ENCODE results near the gene SLC25A26.

SLC25A26 gene

DNA sequence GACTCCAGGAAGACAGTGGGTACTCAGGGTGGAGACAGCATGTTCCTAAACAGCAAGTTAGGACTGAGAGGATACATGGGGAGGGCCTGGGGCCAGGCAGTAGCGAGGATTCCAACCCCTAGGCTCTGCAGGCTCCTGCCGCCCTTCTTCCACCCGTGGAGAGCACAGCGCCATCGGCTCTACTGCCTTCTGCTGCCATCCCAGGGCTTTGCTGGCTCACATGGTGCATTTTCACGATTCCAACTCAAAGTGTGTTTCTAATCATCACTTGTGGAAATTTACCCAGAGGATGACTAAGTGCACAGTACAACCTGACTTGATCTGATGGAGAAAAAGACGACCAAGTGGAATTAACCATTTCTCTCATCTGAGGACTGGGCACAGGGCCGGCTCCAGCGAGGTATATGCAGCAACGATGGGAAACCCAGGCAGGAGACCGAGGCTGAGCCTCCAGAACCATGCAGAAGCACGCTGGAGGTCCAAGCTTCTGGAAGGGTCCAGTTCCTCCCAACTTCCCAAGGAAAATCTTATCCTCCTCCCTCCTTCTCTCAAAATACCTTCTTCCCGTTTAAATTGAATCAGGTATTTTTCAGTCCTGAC, 175.5 kb downstream of the SLC25A26 start:
- no peak for DNase-seq (ENCODE audit: low spot score)

DNA sequence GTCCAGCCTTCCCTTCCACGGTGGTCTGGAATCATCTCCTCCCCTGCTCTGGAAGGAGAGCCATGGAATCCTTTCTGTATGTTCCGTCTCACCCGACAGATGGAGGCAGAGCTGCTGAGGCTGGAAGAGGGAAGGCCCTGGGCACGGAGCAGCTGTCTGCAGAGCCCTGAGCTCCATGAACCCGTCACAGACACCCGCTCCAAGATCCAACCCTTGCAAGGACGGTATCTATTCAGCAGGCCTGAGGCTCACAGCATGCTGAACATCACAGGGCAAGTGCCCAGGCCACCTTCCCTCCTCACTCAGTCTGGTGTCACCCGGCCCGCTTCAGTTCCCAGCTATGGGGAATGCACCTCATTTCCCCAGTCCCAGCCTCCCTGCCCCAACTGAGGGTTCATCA, 176.1 kb downstream of the SLC25A26 start:
- no peak for DNase-seq (ENCODE audit: low spot score)

DNA sequence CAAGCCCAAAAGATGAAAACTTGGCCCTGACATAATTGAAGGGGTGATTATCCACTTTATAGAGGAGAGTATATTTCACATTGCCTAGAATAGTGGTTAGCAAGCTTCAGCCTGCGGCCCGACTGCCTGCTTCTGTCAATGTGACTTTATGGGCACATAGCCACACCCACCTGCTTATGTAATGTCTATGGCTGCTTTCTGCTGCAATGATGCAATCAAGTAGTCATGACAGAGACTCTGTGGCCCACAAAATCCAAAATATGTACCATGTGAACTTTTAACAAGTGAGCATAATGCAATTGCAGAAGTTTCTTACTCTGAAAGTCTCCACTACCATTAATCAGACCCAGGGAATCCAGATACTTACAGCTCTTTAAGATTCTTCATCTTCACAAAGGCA, 176.9 kb downstream of the SLC25A26 start:
- DNase-seq (ENCODE audit: low spot score) = no peak

DNA sequence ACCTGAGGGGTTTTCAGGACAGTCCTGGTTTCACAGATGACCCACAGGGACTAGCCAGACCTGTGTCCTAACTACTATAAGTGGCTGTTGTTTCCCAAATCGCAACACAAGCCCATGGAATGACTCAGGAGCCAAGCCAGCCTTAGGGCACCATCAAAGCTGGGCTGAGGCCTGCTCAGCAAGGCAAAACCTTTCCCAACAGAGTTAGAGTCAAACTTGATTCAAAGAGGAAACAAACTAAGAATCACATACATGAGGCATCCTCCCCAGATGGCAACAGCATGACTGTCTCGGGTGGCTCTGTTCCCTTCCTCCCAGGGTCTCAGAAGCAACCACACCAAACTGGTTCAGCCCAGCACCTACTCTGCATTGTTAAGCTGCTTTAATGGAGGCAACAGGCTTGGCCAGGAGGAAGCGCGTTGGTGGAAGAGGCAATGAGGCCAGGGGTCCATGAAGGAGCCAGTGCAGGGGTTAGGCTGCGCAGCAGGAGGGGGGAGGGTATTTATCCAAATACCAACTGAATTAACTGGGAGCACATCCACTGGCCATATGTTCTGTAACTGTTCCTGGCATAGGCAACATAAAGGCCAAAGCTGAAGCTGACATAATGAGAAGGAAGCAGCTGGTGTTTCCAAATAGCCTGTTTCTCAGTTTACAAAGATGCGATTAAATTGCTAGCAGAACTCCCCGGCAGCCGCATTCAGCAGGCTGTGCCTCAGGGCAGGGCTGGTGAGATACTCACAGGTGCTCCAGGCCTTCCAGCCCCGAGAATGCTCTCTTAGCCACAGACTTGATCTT, 177.6 kb downstream of the SLC25A26 start:
- no peak for DNase-seq (ENCODE audit: low spot score)

DNA sequence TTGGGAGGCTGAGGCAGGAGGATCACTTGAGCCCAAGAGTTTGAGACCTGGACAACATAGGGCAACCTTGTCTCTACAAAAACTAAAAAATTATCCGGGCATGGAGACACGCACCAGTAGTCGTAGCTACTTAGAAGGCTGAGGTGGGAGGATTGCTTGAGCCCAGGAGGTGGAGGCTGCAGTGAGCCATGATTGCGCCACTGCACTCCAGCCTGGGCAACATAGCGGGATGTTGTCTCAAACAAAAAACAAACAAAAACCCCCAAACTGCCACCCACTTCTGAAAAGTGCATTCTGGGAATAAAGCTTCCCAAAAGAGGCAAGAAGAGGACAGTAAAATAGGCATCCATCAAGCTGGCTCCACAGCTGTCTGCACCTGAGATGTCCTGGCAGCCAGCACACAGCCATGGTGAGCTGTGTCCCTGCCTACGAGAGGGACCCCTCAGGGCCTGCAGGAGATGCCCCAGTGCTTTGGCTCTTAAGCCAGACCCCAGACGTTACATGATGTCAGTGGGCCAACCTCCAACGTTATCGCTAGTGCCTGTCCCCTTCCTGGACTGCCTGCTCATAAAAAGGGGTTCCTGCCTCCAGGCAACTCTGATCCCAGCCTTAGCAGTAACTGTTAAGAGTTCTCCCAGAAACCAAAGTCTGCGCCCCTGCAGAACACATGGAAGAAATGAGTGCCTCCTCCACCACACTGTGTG, 178.9 kb downstream of the SLC25A26 start:
- DNase-seq (ENCODE audit: low spot score) = no peak

DNA sequence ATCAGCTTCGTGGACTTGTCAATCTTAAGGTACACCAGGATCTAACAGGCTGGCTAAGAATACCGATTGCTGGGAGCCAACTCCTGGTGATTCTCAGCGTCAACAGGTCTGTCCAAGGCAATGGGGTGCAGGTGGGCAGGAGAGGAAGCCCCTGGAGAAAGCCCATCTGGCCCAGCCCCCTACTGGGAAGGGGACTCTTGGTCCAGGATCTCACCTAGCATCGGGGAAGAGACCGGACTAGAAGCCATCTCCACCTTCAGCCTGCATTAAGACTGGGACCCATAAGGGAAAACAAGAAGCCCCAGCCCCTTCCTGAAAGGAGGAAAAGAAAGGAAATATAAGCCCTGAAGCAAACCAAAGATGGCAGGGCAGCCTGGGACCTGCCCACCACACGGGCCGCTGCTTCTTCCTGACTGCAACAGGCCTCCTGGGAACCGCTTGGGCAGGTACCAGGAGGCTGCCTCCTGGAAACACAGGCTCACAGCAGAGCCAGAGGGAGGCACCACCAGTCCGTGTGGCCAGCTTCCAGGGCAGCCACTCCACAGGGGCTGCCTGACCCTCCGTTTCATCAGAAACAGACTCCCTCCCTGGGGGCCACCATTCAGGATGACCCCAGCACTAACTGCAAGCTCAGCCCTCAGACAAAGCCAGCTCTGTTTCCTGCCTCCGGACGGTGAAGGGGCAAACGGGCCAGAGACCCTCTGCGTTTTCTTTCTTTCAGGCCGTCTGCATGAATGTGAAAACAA, 179.8 kb downstream of the SLC25A26 start:
- no peak for DNase-seq (ENCODE audit: low spot score)

DNA sequence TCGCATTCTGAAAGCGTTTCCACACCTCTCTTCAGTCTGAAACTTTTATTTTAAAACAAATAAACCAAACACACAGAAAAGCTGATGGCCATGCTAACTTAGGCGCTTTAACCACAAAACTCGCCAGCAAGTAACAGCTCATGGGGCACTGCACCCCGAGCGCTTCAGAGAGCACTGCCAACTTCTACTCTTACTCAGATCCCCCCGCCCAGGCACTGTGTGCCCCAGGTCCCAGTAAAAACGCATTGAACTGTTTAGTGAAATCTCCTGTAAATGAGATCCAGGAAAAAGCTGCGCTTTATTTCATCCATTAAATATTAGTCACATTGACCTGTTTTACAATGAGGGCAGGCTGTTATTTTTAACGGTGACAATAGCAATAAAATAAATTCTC, 180.4 kb downstream of the SLC25A26 start:
- no peak for DNase-seq (ENCODE audit: low spot score)

DNA sequence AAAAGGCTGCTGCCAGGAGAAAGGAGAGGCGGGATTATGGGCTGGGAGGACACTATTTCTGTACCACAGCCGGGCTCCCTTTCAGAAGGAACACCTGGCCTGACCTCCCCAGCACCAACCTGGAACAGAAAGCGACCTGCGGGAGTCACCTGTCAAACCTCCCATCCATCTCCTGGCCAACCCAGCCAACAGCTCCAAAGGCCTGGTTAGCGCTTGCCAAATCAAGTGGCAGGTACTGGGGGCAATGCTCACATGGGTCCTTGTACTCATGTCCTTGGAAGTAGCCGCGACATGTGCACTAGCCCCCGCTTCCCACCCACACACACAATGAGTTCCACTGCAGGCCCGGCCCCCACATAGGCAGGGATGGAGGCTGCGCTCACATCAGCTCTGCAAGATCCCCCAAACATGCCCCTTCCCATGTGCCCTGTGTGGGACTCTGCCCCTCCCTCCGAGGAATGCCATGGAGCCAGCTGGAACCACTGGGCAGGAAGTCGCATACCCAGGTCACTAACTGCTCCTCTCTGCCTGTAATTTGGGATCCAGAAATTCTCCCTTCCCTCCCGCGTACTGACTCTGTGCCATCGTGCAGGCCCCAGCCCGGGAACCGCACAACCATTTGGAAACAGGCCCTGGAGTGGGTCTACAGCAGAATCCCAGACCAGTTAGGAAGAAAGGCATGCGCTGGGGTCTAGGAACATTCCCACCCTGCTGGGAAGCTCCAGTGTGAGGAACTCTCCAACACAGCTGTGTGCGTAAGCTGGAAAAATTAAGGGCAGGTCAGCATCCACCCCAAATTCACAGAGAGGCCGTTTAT, 181.1 kb downstream of the SLC25A26 start:
- no peak for DNase-seq (ENCODE audit: low spot score)

DNA sequence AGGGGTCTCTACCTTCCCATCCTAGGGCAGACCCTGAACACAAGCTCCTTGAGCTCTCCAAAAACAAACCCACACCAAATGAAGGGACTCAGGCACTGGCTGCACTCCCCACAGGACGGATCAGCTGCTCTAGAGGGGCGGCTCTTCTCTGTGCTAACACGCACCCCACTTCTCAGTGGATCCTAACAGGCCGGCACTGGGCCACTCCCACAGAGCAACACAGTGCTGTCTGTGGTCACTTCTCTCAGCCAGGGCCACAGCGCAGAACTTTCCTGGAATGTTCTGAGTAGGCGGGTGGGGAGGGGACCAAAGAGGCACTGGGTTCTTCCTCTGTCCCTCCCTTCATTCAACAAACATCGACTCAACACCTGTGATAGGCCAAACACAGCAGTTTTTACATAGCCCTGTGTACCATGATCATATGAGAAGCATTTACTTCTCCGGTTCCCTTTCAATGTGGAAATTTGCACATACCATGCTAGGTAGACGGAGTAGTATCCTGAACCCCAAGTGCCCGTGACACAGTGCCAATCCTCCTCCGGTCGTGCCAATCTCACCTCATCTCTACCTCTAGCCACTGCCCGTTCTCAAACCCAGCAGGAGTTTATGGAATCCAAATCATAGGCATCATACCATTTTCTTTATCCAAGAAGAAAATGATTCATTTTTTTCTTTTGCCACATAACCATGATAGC, 181.9 kb downstream of the SLC25A26 start:
- no peak for DNase-seq (ENCODE audit: low spot score)

DNA sequence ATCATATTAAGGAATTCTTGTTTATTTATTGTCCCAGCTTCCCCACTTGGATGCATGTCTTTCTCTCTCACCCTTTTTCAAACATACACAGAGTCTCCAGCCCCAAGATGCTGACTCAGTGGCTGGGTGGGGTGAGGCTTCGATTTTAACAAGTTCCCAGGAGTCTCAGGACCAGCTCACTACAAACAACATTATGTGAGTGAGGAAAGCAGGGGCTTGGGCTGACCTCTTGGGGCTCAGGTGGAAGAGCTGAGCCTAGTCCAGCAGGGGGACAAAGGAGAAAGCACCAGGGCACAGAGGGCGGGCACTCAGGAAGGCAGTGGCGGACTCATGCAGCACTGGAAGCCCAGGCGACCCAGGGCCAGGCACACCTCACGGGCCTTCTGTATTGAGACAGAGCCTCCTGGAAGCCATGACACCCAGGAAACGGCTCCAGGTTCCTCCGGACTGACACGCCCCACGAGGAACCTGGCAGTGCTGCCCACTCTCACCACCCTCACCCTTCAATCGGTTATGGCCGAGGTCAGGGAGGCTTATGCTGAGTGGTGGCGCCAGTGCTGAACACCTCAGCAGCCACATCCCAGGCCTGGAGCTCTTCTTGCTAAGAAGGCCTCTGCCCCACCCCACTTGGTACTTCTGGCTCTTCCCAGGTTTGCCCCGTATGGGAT, 182.7 kb downstream of the SLC25A26 start:
- DNase-seq (ENCODE audit: low spot score) = no peak

DNA sequence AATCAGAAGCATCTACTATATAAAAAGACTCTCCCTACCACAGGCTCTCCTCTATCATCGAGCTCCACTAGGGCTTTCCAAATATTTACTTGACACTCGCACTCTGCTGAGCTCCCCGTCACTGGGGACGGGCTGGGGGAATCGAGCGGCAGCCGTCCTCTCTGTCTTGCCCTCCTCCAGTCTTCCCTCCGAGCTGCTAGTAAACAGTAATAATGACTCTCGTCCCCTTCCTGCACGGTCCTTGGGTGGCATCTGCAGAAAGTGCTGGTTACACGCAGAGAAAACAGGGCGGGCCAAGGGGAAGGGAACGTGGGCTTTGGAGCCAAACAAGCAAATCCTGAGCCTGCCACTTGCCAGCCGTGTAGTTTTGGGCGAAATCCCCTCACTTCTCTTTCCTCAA, 183.4 kb downstream of the SLC25A26 start:
- no peak for DNase-seq (ENCODE audit: low spot score)

DNA sequence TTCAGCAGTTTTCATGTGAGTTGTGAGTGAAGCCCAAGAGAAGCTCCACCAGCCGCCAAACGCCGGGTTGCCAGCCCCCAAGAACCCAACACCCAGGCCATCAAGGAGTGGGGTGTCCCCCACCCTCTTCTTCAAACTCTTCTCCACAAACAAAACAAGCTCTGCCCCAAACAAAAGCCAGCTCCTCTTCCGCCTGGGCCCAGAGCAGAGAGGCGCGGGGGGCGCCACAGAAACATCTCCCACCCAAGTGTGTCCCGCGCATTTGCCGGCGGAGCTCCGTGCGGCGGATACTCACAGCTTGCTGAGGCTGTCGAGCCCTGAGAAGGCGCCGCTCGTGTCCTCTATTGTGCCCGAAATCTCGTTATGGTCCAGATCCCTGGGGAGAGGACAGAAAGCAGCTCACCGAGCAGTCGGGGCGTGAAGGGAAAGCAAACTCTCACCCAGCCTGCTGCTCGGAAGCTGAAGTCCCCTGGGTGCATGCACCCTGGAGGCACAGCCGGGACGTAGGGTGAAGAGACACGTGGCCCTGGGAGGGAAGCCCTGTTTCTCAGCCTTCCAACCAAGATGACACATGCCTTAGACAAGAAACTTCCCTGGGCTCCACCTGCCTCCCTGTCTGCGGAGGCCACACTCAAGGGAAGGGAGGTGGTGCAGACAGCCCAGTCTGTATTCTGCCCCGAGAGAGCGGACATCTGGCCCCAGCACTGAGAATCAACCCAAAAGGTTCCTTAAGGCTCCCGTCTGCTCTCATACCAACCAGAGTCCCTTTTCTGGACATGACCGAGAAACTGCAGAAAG, 184.3 kb downstream of the SLC25A26 start:
- no peak for DNase-seq (ENCODE audit: low spot score)

DNA sequence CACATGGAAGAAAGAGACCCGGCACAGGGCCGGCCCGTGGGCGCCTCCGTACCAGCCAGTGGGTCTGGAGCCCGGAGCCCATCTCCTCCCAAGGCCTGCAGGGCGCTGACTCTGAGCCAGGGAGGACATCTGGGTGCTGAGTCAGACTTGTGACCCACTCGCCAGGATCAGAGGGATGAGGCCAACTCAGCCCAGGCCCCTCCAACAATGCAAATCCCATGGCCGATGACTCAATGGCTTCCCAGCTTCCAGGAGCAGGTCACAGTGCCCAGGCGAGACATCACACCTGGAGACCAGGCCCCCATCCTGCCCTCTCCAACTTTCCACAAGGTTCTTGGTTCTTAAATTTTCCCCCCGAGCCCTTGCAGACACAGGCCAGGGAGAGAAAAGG, 184.9 kb downstream of the SLC25A26 start:
- DNase-seq (ENCODE audit: low spot score) = no peak

DNA sequence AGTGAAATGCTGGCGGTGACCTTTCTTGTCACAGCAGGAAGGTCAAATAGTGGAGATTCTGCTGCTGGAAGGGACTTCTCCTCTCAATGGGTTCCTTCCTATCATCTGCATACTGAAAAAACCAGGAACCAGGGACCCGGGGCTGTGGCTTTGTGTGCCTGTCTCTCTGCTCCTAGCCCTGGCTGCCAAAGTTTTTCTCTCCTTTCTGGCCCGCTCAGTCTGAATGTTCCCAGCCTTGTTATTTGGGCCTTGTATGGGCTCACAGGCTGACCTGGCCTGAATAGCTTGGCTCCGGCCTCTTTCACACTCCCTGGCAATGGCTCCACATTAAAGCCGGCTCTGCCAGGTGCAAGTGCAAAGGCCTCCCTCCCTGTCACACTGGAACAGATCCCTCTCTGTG, 185.4 kb downstream of the SLC25A26 start:
- no peak for DNase-seq (ENCODE audit: low spot score)

DNA sequence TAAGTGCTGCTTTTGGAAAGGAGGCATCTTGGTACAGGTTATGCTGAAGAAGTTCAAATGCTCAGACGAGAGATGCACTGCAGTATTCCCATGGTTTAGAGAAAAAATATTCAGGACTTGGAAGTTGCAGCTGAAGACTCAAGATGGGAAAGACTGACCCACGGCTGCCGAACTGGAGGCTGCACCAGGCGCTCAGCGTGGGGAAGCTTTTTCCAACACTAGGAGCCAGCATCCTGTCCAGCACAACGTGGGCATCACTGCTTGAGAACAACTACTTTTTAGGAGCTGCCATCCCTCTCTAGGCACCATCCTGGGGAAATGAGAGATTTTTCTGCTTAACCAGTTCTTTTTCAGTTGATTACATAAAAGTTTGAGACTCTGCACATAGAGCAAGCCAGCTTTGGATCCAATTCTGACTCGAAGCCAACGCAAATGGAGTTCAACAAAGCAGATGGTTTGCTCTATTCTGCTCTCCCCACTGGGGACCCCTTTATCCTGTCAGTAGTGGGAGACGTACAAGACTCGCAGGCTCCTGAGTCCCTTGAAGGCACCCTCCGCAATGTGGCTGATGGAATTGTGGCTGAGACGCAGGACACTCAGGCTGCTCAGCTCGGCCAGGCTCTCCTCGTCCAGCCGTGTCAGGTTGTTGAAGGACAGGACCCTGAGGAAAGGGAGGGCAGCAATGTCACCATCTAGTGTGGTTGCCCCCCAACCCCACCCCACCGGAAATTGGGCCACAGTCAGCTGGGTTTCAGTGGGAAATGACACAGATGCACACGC, 186.2 kb downstream of the SLC25A26 start:
- no peak for DNase-seq (ENCODE audit: low spot score)

DNA sequence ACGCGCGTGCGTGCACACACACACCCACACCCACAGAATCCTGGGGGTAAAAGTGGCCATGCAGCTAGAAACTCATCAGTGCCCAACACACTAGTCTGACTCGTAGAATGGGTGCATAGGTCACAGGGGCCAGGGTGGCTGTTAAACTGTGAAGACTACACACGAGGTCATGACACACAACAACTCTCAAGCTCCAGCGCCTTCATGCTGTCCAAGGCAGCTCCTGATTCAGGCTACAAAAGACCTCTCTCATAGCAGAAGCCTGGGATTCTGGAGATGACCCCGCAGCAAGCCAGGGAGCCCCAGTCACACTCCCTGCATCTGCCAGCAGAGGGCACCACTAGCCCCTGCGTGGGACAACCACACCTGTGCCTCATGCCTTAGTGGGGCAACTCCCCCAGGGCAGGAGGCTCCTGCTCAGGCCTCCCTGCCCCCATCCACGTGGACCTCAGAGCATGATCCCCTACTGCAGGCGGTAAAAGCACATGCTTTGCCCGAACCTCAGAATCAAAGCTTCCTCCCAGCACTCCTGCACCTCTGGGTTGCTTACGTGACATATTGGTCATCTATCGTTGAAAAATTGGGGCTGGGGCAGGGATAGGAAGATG, 186.9 kb downstream of the SLC25A26 start:
- DNase-seq (ENCODE audit: low spot score) = peak; percentile 89

DNA sequence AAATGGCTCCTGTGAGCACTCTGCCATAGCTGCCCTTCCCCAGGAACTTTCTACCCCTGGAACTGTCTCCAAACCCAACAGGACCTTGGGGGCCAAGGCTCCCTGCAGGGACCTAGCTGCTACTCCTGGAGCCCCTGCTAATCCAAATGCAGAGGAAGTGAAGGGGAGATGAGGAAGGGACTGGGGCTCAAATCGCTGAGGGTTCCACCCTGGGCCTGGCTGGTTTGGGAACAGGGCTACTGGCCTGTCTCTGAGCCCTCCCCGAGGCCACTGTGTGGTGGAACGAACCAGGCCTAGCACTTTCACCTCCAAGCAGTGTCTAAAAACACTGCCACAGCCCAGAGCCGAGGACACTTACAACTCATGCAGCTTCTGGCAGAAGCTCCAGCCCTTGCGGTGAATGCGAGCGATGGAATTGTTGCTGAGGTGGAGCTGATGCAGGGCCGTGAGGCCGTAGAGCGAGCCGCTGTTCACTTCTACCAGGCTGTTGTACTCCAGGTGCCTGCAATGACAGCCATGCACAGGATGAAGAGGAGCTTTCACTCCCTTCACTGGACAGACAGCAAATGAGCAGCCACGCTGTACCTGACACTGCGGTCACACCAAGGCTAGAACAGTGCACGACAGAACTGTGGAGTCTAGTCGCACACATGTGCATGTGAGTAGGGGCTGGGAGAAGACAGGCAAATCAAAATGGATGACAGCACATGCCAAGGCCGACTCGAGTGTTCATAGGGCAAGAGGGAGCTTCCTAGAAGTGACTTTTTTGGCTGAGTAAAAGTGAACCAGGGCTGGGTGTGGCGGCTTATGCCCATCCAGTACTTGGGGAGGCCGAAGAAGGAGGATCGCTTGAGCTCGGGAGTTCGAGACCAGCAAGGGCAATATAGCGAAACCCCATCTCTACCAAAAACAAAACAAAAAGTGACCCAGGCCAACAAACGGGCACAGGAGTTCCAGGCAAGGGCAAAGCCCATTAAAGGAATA, 189.3 kb downstream of the SLC25A26 start:
- DNase-seq (ENCODE audit: low spot score) = no peak

Data from hepatic stellate cell (primary cell).